Fibroblast of skin of left biceps (primary cell): Measurements from ENCODE around the gene TMEM214.
A peak's percentile ranks its signal among the peaks of the same experiment; 100 is the strongest.

Experiments
- DNase-seq, 2 experiments: peaks; one replicate each; pipeline ENCODE4 v3.0.0-alpha.2; 2013; ENCODE audit warnings: low read depth in 2 of 2

The TMEM214 gene, protein sequence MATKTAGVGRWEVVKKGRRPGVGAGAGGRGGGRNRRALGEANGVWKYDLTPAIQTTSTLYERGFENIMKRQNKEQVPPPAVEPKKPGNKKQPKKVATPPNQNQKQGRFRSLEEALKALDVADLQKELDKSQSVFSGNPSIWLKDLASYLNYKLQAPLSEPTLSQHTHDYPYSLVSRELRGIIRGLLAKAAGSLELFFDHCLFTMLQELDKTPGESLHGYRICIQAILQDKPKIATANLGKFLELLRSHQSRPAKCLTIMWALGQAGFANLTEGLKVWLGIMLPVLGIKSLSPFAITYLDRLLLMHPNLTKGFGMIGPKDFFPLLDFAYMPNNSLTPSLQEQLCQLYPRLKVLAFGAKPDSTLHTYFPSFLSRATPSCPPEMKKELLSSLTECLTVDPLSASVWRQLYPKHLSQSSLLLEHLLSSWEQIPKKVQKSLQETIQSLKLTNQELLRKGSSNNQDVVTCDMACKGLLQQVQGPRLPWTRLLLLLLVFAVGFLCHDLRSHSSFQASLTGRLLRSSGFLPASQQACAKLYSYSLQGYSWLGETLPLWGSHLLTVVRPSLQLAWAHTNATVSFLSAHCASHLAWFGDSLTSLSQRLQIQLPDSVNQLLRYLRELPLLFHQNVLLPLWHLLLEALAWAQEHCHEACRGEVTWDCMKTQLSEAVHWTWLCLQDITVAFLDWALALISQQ

DNA sequence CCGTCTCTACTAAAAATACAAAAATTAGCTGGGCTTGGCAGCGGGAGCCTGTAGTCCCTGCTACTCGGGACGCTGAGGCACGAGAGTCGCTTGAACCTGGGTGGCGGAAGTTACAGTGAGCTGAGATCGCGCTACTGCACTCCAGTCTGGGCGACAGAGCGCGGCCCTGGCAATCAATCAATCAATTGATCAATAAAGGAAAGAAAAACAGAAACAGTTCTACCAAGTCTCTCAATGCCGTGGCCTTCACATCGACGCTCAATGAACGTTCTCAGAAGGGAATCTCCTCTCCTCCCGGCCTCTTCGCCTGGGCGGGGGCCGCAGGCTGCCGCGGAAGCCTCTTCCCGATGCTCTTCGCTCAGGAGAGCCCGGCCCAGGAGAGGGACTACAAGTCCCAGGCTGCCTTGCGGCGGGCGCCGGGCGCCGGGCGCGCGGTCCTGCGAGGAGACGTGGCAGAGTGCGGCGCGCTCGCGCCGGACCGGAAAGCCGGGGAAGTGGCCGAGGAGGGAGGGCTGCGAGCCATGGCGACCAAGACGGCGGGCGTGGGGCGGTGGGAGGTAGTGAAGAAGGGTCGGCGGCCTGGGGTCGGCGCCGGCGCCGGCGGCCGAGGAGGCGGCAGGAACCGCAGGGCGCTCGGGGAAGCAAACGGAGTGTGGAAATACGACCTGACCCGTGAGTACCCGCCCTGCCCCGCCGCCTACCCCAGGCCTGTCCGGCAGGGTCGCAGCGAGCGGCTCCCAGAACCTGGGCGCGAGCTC lies at the start of gene TMEM214:
TMEM214 (plus strand) TSS at position 471 of the 758 bp plus-strand sequence; CDS start at position 522, 51 bp downstream.
- peak; percentile 63 to 73 for DNase-seq

DNA sequence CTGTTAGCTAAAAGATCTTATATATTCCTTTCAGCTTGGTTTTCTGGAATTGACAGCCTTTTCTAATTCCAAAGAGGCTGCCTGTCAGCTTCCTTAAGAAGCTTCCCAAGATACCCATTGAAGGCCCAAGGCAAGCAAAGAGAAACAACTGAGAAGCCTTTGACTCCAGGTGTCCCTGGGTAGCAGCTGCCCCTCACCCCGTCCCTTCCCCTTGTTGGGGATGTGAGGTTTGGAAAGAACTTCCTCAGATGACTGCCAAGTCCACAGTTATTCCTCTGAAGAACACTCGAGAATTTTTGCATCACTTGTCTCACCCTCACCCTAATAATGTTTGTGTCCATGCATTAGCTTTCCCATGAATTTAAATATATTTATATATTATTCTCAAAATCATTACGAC lies 49.0 kb upstream of the TMEM214 start:
- DNase-seq: no peak

DNA sequence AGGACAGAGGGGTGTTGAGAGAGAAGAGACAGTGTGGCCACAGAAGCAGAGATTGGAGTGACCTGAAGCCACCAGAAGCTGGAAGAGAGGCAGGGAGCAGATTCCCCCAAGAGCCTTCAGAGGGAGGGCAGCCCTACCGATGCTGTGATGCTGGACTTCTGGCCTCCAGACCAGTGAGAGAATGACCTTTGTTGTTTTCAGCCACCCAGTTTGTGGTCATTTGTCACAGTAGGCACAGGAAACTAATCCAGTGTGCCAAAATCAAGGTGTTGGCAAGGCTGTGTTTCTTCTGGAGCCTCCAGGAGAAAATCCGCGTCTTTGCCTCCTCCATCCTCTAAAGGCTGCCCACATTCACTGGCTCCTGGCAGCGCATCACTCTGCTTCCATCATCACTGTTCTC lies 47.0 kb upstream of the TMEM214 start:
- no peak for DNase-seq

- DNase-seq: no peak
Observed at GRCh38 chr2:26986576-26986975, 46.2 kb upstream of the TMEM214 start.

DNA sequence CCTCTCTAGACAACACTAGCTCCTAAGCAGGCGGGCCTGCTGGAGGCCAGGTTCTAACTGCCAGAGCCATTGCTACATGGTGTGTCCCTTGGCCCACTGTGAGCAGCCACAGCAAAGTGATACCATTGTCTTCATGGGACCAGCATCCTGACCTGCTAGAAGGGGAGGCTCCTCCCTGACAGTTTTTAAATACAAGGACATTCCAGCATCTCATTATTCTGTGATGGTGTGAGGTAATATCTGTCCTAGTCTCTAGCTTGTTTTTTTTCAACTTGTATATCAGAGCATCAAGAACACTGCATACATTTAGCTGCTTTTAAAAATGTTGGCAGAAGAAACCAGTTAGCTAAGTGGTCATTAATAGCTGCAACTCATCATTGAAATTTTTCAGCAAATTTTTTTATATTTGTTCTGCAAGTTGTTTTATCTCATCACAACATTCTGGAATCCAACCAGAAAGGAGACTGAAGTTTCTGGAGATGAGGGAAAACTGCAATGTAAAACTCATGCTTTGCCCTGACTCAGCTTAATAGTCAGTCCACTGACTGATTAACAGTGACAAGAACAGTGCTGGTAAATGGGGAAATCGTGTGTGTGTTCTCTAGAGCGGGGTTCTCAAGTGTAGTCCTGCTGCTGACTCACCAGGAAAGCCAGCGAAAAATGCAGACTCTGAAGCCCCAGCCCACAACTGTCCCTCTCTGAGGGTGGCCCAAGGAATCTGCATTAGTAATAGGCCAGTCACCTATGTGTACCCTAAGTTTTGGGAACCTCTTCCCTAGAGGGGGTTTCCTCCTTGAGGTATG lies 44.5 kb upstream of the TMEM214 start:
- DNase-seq: no peak

DNA sequence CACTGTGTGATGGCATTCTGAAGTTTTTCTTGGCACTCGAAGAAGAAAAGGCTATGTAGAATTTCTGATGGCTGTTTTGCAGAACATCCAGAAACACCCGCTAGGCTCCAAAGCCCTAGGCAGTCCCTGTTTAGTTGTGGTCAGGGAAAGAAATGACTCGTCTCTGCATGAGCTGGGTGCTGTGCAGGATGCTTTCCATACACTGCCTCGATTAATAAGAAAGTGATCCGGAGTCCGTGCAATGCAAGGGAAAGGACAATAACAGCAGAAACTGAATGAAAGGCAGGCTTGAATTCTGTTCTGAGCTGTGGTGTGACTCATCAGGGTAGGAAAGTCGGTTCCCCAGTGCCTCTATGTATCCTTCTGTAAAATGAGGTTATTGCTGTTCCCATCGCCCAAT lies 43.6 kb upstream of the TMEM214 start:
- no peak for DNase-seq

- DNase-seq: no peak
Observed at GRCh38 chr2:26991717-26992116, 41.0 kb upstream of the TMEM214 start.

GRCh38 chr2:26993768-26994167 lies 39.0 kb upstream of the TMEM214 start:
- no peak for DNase-seq

DNA sequence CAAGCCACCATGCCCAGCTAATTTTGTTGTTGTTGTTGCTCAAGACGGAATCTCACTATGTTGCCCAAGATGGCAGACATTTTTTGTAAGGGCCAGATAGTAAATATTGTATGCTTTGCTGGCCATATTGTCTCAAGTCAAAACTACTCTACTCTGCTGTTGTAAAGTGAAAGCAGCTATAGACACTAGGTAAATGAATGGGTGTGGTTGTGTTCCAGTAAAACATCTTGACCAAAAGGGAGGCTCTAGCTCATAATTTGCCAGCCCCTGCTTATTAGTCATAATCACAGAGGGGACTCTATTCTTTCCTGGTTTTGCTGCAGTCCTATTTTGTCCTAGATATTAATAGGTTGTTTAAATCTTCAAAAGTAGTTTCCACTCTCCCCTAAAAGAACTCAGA lies 37.8 kb upstream of the TMEM214 start:
- no peak for DNase-seq

GRCh38 chr2:26997394-26997793 lies 35.4 kb upstream of the TMEM214 start:
- DNase-seq: no peak

GRCh38 chr2:26998323-26998722 lies 34.4 kb upstream of the TMEM214 start:
- DNase-seq: no peak

DNA sequence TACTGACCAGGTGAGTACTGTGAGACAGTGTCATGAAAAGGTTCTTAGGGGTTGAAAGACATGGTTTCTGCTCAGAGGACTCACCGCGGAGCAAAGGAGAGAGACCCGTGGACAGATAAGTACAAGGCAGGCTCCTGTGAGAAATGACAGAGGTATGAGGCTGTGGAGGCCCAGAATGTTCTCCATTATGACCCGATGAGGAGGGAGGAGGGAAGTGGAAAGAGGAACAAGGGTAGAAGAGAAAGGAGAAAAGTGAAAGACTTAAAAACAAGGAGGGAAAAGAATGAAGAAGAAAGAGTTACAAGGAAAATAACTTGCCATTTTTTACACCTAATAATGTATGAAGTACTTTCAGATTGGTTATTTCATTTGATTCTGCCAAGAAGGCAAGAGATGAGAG lies 32.5 kb upstream of the TMEM214 start:
- no peak for DNase-seq

- no peak for DNase-seq
Observed at GRCh38 chr2:27000995-27001394, 31.8 kb upstream of the TMEM214 start.

DNA sequence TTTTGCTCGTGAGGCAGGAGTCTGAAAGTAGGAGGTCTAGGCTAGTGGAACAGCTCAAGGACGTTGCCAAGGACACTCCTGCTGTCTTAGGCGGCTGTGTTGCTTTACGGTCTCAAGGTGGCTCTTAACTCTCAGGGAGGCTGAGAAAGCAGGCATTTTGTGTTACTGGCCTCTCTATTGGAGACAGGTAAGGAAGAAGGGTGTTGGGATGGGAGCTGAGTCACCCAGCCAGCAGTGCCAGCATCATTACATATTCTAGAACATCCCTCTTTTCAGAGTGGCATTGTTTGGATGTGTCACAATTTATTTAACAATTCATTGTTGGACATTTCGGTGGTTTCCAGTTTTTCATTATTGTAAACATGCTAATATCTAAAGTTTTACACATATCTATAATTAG lies 30.8 kb upstream of the TMEM214 start:
- no peak for DNase-seq

DNA sequence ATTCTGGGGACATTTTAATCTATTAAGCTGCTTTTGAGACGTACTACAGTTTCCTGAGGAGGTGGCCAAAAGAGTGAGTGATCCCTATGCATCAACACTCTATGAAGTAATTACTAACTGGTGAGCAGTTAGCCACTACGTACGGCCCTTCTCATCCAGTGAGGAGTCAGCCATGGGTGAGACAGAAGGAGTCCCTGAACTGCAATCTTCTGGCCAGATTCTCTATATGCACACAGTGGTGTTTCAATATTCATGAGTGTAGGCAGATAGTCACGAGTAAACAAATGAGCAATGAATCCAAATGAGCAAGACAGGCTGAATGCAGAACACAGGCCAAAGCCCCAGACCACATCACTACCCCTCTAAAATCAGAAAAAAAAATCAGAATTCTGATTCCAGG lies 29.8 kb upstream of the TMEM214 start:
- no peak for DNase-seq

DNA sequence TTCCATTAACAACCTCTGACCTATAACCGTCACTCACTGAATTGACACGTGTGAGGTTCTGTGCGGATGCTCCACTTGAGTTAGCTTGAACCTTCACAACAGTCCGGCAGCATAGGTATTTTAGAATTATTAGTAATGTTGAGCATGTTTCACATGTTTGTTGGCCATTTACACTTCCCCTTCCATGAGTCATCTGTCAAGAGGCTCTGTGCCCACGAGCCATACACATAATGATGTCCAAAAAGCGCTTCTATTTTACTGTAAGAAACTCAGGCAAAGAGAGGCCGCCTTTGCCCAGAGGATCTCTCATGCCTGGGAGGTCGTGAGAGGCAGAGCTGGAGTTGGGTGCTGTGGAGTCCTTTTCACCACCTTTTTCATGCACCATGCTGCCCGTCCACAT lies 28.9 kb upstream of the TMEM214 start:
- no peak for DNase-seq

GRCh38 chr2:27006602-27007415 lies 26.0 kb upstream of the TMEM214 start:
- no peak for DNase-seq

- DNase-seq: no peak
Observed at GRCh38 chr2:27007416-27008374, 25.1 kb upstream of the TMEM214 start.

GRCh38 chr2:27008678-27009077 lies 24.1 kb upstream of the TMEM214 start:
- no peak for DNase-seq

- DNase-seq: no peak
Observed at GRCh38 chr2:27009083-27009482, 23.7 kb upstream of the TMEM214 start.
